ENCODE measurements around the gene RAC2.

RAC2 gene

DNA sequence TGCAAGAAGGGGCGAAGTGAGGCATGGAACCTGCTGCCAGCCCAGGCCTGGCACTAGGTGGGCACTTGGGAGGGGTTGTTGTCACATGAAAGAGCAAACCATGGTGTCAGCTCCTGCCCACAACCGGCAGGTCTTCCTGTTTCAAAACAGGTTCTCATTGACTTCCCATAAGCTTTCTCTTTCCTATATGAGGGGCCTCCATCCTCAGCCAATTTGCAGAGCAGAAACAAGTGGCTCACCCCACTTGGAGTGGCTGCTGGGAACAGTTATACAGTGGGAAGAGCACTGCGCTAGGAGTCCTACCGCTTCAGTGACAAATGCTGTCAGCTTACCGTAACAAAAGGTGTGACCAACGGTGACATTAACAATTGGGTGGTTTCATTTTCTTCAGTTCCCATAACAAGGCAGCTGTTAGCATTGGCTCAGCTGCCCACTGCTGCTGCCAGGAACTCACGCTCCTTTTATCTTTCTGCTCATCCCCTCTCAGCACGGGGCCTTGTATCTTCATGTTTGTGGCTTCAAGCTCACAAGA, 21.6 kb downstream of the RAC2 start:
- no peak overlapping the region for H3K4me3 ChIP-seq (ENCODE audit: low read depth, low read length)

DNA sequence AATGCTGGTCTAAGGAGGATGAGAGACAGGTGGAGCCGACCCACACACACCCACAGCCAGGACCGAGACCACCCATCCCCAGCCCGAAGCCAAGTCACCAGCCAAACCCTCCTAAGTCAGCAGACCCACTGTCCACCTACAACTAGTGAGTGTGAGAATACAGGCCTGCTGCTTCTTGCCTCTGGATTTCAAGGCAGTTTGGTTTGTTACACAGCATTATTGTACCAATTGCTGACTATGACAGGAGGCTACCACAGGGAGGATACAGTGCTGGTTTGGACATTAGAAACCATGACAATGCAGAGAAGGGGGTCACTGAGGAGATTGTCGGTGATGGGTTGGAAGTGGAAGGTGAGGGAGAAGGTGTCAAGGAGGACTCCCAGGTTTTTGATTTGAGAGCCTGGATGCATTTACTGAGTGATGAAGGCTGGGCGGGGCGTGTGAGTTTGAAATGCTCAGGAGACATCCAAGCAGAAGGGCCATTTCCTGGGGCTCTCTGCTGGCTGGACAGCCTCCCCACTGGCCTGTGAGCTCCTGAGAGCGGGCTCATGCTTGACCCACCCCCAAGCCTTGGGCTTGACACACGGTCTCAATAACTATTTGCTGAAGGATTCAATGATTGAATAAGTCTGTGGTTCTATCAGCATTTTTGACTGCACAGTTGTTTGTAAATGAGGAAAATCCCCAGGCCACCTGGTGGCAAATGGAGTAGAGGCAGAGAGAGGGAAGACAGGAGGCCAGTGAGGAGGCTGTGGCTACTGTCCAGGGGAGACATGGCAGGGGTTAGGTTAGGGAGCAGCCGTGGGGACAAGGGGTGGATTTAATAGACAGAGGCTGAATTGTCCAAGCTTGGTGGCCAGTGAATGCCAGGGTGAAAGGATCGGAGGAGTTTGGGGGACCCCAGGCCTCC, 22.4 kb downstream of the RAC2 start:
- H3K4me3 ChIP-seq (ENCODE audit: low read depth, low read length) = no peak overlapping the region

DNA sequence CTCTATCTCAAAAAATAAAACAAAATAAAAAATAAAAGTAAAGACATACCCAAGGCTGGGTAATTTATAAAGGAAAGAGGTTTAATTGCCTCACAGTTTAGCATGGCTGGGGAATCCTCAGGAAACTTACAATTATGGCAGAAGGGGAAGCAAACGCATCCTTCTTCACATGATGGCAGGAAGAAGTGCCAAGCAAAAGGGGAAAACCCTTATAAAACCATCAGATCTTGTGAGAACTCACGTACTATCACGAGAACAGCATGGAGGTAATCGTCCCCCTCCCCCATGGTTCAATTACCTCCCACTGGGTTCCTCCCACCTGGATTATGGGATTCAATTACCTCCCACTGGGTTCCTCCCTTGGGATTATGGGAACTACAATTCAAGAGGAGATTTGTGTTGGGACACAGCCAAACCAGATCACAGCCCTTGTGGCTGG, 23.5 kb downstream of the RAC2 start:
- H3K4me3 ChIP-seq (ENCODE audit: low read depth, low read length) = no peak overlapping the region

DNA sequence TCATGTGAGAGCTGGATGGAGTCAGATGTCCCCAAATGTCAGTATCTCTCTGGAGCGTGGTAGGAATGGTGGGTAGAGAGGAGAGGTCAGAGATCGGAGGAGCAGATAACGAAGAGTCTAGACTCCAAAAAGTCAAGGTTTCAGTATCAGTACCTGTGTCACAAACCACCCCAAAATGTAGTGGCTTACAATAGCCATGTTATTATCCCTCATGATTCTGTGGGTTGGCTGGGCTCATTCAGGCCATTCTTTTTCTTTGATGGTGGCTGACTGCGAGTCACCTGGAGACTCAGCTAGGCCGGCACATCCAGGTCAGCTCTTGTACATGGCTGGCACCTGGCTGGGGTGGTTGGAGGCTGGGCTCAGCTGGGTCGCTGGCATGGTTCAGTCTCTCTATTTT, 24.5 kb downstream of the RAC2 start:
- H3K4me3 ChIP-seq (ENCODE audit: low read depth, low read length) = no peak overlapping the region

DNA sequence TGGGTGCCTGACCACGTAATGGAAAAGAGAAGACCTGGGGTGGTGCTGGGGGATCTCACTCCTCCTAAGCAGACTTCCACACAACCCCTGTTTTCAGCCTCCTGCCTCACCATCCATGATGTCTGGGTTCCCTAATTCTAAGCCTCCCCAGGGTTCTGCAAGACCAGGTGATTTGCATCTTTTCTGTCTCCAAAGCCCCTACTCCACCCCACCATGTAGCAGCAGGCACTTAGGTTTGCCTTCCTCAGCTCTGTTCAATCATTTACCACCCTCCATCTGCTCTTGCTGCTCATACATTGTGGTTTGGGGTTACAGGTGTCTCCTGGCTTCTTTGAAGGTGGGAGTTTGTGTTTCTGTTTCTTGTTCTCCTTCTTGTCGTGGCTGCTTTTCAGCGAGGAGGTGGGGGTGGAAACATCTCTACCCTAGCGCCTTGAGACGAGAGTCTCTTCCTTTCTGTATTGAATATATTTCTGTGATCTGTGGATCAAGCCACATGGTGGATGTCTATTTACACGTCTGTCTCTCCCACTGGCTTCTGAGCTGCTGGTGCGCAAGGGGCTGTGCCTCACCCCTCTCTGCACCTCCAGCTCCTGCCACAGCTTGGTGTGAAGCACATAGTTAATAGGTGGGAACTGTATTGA, 25.2 kb downstream of the RAC2 start:
- H3K4me3 ChIP-seq (ENCODE audit: low read depth, low read length) = no peak overlapping the region

DNA sequence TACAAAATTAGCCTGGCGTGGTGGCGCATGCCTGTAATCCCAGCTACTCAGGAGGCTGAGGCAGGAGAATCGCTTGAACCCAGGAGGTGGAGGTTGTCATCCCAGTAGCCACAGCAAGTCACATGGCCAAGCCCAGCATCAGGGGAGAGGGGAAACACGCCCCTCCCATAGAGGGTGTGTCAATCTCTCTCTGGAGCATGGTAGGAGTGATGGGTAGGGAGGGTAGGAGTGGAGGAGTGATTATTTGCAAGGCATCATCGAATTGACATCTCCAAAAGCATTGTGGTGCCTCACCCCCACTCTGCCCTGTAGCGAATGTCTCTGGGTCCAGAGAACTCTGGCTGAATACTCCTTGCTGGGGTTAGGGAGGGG, 25.7 kb downstream of the RAC2 start:
- H3K4me3 ChIP-seq (ENCODE audit: low read depth, low read length) = no peak overlapping the region

DNA sequence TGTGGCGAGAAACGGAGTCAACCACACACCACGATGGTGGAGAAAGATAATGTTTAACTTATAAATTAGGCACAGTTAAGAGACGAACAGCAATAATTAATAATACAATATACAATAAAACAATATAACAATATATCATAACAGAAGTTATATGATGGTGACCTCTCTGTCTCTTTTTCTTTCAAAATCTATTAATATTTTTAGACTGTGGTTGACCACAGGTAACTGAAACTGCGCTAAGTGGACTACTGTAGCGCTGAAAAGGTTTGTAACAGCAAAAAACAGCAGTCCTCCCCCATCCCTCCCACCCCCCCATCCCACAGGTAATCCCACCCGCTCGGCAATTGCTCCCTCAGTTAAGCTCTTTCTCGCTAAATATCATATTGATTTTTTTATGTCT, 28.2 kb downstream of the RAC2 start:
- no peak overlapping the region for H3K4me3 ChIP-seq (ENCODE audit: low read depth, low read length)

DNA sequence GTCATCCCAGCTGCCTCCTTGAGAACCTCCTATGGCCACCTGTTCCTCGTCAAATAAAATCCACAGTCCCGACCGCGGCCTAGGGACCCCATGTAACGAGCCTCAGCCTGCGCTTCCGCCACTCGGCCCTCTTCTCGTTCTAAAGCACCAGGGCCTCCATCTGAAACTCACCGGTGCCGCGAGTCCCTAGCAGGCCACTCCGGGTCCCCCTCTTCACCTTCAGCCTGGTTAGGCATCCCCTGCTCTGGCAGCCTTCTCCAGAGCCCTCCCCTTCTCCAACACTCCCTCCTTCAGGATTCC, 29.4 kb downstream of the RAC2 start:
- H3K4me3 ChIP-seq (ENCODE audit: low read depth, low read length) = no peak overlapping the region

DNA sequence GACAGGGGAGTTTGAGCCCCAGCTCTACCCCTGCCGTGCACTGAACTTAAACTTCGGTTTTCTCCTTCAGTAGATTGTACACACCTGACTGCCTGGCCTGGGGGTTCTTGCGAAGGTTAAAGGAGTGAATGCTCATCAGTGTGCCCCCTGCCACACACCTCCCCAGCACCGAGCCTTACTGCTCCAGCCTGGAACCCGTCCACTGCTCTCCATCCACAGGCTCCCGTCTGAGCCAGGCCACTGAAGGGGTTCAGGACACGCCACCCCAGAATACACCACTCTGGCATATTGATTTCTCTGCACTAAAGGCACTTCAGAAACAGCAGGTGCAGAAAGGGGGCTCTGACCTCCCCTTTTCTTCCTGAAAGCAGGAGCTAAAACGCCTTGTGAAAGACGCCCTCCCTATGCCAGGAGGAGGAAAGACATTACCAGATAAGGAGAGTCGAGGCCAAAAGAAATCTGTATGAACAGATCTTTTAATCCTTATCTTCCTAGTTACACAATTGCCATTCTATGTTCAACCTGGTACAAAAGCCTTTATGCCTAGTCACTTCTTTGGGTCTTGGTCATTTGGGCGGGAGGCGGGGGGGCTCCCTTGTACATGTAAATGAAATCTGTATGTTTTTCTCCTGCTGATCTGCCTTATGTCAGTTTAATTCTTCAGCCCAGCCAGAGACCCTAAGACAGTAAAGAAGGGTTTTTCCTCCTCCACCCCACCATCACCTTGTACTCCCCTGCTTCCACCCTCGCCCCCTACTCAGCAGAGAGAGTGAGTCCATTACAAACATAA, 29.9 kb downstream of the RAC2 start:
- H3K4me3 ChIP-seq (ENCODE audit: low read depth, low read length) = no peak overlapping the region

DNA sequence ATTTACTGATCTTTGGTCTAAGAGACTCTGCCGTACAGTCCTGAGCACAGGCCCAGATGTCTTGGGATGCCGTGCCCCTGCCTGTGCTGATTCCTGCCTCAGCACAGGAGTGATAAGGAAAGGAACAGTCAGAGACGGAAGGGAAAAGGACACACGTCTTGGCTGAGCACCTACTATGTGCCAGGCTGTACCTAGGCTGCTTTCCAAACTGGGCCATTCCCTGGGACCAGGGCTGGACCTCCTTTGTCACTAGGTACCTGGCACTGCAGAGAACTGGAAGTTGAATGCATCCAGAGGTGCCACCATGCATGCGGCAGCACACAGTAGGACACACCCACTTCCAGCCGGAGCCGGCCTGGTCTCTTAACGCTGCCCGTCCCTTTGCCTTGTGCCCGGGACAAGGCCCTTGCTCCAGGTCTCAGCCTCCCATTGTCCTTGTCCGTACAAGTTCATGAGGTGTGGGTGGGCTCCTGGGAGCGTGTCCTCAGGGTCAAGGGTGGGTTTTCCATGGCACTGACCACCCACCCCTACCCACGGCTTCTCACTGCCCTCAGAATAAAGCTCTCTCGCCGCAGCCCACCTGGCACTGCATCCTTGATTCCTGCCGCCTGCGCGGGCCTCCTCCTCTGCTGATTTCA, 30.7 kb downstream of the RAC2 start:
- no peak overlapping the region for H3K4me3 ChIP-seq (ENCODE audit: low read depth, low read length)

DNA sequence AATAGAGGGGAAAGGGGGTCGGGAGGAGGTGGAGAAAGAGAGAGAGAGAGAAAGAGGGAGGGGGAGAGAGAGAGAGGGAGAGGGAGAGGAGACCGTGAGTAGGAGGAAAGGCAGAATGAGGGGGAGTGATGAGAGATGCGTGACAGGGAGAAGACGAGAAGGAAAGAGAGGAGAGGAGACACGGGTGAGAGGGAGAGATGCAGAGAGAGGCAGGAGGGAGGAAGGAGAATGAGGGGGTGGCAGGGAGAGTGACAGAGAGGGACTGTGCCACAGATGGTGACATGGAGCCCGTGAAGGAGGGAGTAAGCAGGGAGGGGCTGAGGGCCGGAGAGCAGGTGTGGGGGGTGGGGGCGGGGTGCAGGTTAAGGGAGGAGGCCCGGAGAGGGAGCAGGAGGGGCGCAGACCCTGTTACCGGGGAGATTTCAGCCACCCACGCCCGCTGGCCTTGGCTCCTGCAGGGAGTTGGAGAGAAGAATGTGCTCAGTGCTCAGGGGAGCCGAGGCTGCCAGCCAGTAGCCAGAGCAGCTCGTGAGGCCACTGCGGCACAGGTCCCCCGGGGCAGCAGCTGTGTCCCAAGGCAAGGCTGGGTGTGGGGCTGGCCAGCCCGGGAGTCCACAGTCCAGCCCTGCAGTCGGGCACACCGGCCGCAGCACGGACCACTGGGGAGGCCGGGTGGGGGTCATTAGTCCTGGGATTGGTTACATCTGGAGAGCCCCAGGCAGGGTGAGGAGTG, 31.7 kb downstream of the RAC2 start, which contains the start of gene SSTR3:
TSS of gene SSTR3 (minus strand) at position 304 of the 733 bp plus-strand sequence. CDS start 4,674 bp downstream, outside the sequence.
- no peak within 1 kb of the TSS for H3K4me3 ChIP-seq (ENCODE audit: low read depth, low read length)

DNA sequence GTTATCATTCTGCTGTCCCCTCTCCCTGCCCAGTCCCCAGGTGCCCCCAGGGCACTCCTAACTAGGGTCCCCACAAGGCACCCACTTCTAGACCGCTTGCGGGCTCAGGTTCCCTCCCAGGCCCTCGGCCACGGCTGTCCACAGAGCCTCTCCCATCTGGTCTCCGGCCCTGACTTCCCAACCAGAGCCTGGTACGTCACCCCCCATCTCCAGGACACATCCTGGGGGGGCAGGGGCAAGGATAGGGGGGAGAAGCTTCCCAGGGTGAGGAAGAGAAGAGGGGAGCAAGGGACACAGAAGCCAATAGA, 32.2 kb downstream of the RAC2 start:
- H3K4me3 ChIP-seq (ENCODE audit: low read depth, low read length) = no peak overlapping the region

DNA sequence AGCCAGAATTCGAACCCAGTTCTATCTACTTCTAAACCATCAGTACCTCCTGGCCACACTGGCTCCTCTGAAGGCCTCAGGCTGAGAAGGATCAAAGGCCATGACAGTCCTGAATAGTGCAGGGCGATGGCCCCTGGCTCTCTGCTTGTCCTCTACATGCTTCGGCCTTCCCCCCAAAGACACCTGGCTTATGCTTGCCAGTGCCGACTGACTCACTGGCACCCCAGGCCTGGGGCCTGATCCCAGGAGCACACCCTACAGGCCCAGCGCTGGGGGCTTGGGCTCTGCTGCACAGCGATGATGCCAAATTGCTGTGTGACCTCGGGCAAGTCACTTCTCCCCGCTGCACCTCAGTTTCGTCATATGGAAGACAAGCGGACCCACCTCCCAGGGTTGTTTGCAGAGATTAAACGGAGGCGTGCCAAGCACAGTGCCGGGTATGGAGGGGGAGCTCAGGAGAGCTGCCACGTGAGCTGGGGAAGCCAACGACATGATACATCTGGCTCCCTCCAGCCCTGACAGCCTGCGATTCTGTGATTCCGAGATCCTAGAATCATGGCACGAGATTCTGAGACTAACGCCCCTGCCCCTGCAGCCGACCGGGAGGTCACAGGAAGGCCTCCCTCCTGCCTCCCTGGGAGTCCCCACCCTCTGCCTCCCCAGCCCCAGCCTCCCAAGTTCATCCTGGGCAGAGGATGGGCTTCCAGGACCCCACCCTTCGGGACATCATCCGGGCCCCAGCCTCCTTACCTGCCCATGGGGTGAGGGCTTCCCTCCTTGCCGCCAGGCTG, 32.8 kb downstream of the RAC2 start:
- no peak overlapping the region for H3K4me3 ChIP-seq (ENCODE audit: low read depth, low read length)

DNA sequence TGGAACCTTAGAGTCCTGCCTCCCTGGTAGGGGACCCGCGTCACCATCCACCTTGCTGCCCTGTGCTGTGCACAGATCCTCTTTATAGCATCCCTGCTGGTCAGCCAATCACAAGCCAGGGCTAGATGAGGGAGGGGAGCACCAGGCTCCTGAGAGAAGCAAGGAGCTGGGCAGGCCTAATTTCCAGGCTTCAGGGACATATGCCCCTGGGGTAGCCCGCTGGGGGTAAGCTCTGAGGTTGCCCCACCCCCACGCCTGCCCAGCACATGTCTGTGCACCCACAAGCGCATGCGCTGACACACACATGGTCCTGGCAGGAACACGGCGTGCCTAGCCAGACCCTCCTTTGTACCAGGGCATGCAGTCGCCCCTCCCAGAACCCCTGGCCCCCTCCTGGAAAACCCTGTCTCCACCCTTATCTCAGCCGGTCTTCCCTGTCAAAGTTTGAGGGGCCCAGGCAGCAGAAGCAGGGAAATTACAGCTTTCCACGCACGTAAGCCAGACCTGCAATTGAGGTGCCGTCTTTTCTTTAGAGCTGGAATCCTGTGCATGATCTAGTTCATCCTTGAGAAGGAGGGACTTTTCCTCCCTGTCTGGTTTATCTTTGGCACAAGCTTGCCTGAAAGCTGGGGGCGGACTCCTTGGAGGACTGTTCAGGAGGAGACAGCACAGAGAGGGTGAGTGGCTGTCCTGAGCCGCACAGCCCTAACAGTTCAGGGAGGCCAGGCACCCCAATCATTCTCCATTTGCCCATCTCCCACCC, 33.8 kb downstream of the RAC2 start:
- H3K4me3 ChIP-seq (ENCODE audit: low read depth, low read length) = no peak overlapping the region

DNA sequence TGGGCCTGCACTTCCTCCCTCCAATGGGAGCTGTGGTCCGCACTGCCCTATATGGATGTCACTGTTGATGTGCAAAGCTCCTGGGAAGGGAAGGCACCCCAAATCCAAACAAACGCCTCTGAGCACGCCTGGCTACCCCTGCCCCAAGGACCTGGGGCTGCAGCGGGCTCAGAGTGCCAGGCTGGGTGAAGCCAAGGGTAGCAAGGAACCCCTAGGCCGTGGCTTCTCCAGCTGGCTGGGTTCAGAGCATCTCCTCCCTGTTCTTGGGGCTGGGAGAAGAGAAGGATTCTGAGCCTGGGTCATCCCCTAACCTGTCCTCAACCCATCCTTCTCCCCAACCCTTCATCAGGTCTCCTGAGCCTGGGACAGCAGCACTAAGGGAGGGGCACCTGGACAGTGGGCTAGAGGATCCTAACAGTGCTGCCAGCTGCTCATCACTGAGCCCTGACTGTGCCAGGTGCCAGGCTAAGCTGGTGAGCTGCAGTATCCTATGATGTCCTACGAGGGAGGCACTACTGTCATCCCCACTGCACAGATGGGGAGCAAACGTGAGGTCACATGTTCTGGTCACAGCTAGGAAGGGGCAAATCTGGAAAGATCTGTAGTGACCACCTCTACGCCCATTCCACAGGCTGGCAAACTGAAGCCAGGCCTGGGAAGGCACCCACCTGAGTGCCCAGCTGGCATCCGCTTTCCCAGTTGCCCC, 34.8 kb downstream of the RAC2 start:
- H3K4me3 ChIP-seq (ENCODE audit: low read depth, low read length) = no peak overlapping the region

DNA sequence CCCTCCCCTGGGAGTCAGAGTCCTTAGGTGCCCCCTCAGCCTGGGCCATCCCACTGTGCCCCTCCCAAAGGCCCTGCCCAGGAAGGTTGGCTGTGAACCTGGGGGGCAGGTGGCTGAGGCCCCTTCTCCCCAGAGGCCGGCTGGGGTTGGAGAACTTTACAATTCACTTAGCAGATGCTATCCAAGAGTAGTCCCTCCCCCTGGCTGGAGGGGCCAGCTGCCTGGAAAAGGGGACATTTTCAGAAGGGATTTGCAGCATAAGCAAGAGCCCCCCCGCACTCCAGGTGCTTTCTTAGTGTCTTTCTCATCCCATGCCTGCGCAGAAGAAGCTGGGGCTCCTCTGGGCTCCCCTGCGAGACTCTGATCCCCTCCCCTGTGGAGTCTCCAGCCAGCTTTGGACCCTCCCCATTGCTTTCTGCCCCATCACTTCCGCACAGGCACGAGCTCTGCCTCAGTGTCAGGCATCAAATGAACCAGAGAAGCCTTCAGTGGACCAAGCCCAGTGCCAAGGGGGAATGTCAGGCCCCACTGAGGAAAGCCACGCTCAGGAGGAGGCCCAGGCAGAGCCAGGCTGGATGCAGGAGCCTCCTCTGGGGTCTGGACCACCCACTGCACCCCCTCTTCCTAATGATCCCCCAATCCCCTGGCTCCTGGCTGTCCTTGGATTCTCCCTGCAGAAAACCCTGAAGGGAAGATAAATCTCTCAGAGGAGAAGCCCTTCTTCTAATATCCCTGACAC, 35.5 kb downstream of the RAC2 start:
- H3K4me3 ChIP-seq (ENCODE audit: low read depth, low read length) = no peak overlapping the region

DNA sequence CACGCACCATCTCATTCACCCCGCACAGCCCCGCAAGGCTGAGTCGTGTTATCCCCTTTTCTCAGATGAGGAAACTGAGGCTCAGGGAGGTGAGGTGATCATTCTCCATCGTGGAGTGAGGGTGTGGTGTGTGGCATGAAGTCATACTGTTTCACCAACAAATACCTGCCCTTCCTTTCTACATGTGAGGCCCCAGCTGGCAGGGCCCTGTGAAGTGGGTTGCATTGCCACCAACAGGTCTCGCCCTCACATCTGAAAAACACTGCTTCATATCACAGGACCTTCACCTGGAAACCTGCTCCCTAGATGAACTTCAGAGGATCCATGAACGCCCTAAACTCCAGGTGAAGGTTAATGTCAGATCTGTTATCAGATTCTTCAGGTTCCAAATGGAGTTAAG, 36.1 kb downstream of the RAC2 start:
- no peak overlapping the region for H3K4me3 ChIP-seq (ENCODE audit: low read depth, low read length)

Data from iPS-11a (cell line).